ENCODE measurements around the gene SCN4B.
"Not testable (repeated sequence)": the region's sequence is repeated elsewhere in the genome, so short reads cannot be mapped to it uniquely, and the experiment has no call there.

DNA sequence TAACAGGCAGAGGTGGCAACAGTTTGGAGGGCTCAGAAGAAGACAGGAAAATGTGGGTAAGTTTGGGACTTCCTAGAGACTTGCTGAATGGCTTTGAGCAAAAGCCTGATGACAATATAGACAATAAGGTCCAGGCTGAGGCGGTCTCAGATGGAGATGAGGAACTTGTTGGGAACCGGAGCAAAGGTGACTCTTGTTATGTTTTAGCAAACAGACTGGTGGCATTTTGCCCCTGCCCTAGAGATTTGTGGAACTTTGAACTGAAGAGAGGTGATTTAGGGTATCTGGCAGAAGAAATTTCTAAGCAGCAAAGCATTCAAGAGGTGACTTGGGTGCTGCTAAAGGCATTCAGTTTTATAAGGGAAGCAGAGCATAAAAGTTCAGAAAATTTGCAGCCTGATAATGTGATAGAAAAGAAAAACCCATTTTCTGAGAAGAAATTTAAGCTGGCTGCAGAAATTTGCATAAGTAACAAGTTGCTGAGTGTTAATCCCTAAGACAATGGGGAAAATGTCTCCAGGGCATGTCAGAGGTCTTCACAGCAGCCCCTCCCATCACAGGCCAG, 38.4 kb upstream of the SCN4B start:
- TF ChIP-seq, protein P1, sequence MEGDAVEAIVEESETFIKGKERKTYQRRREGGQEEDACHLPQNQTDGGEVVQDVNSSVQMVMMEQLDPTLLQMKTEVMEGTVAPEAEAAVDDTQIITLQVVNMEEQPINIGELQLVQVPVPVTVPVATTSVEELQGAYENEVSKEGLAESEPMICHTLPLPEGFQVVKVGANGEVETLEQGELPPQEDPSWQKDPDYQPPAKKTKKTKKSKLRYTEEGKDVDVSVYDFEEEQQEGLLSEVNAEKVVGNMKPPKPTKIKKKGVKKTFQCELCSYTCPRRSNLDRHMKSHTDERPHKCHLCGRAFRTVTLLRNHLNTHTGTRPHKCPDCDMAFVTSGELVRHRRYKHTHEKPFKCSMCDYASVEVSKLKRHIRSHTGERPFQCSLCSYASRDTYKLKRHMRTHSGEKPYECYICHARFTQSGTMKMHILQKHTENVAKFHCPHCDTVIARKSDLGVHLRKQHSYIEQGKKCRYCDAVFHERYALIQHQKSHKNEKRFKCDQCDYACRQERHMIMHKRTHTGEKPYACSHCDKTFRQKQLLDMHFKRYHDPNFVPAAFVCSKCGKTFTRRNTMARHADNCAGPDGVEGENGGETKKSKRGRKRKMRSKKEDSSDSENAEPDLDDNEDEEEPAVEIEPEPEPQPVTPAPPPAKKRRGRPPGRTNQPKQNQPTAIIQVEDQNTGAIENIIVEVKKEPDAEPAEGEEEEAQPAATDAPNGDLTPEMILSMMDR (IDR thresholded peaks at IDR 0.05; ENCODE audit: borderline replicate concordance, extremely low read depth, low read length, poor library complexity, severe bottlenecking), result not testable (repeated sequence)
- not testable (repeated sequence) for TF ChIP-seq EZH2 (IDR thresholded peaks at IDR 0.05; ENCODE audit: borderline replicate concordance, low read depth, low read length, severe bottlenecking)

Measured in DND-41 (cell line).